B cell (primary cell): ENCODE results near the gene CORO2A. TPM values are rescaled to one million over a fixed set of nuclear protein-coding genes. Genes with fewer than 3 reads are reported as not detected.
A peak's percentile ranks its signal among the peaks of the same experiment; 100 is the strongest.
"Not testable (repeated sequence)": the region's sequence is repeated elsewhere in the genome, so short reads cannot be mapped to it uniquely, and the experiment has no call there.

Experiments used
- ATAC-seq: fragments of 200-7000 bp; cut with Tn5 transposase; one replicate; pipeline ENCODE4 v1.10.0; 2021; ENCODE audit warnings: low read depth, mild to moderate bottlenecking, moderate number of reproducible peaks, moderate library complexity
- CTCF ChIA-PET: fragments of 350-600 bp; sonication (Branson Sonifier 250); formaldehyde crosslinking; loops from one replicate; lab custom pipeline; 2021; ENCODE audit warnings: antibody characterized with exemption, inconsistent platforms; lab: Charles Lee
- POLR2A ChIA-PET: fragments of 350-600 bp; sonication (Branson Sonifier 250); formaldehyde crosslinking; loops from one replicate; lab custom pipeline; 2021; ENCODE audit warnings: antibody characterized with exemption; lab: Charles Lee
- DNase-seq: peaks from one replicate; pipeline ENCODE4 v3.0.0; 2013
- H2AFZ ChIP-seq: 2 replicates; pipeline ENCODE4 v1.6.1; 2012; ENCODE audit warnings: mild to moderate bottlenecking, low read depth, low read length; ENCODE audit not compliant: insufficient read depth, poor library complexity, severe bottlenecking
- H3K27ac ChIP-seq, 2 donors: 1 replicate in 1 of 2; 2 replicates in 1 of 2; pipeline ENCODE4 v1.5.1; 2012 to 2013; ENCODE audit warnings: low read length in 2 of 2, mild to moderate bottlenecking in 2 of 2, moderate library complexity in 1 of 2
- H3K27me3 ChIP-seq, 4 experiments: fragments of 200-600 bp in 1 of 4; sonication (generic) in 1 of 4; replicated peaks in 1 of 4; 1 replicate in 2 of 4; 2 replicates in 2 of 4; pipeline versions ENCODE4 v1.6.1 to v1.7.0; 2013 to 2016; ENCODE audit warnings: low read length in 3 of 4, mild to moderate bottlenecking in 2 of 4, mixed read lengths in 1 of 4, moderate library complexity in 1 of 4; ENCODE audit not compliant: insufficient read depth in 4 of 4, control insufficient read depth in 3 of 4; ENCODE audit errors: control extremely low read depth in 1 of 4
- H3K36me3 ChIP-seq, 2 experiments: replicated peaks in 1 of 2; 1 replicate in 1 of 2; 2 replicates in 1 of 2; pipeline versions ENCODE4 v1.6.1 to v1.7.1; 2013; ENCODE audit warnings: low read length in 1 of 2; ENCODE audit not compliant: insufficient read depth in 2 of 2, control insufficient read depth in 1 of 2; ENCODE audit errors: control extremely low read depth in 1 of 2, extremely low read depth in 1 of 2
- H3K4me1 ChIP-seq, 2 donors: fragments of 200-600 bp in 1 of 2; sonication (generic) in 1 of 2; 1 replicate in 1 of 2; 2 replicates in 1 of 2; pipeline versions ENCODE4 v1.5.1 to v1.6.1; 2013 to 2017; ENCODE audit warnings: low read length in 2 of 2; ENCODE audit not compliant: control insufficient read depth in 2 of 2, insufficient read depth in 2 of 2
- H3K4me2 ChIP-seq: replicated peaks from 2 replicates; pipeline ENCODE3; 2012; ENCODE audit warnings: mild to moderate bottlenecking, low read depth, low read length; ENCODE audit not compliant: poor library complexity, severe bottlenecking
- H3K4me3 ChIP-seq, 5 experiments: fragments of 200-600 bp in 1 of 5; sonication (generic) in 1 of 5; 1 replicate in 3 of 5; 2 replicates in 2 of 5; pipeline versions ENCODE4 v1.5.1 to v1.7.0; 2011 to 2016; ENCODE audit warnings: low read length in 4 of 5, mild to moderate bottlenecking in 4 of 5, low read depth in 2 of 5, control low read depth in 1 of 5, moderate library complexity in 1 of 5; ENCODE audit not compliant: insufficient read depth in 1 of 5; ENCODE audit errors: control extremely low read depth in 1 of 5, extremely low read depth in 1 of 5
- H3K79me2 ChIP-seq: fragments of 200-600 bp; sonication (generic); one replicate; pipeline ENCODE4 v1.6.0; 2016; ENCODE audit warnings: low read length; ENCODE audit not compliant: control insufficient read depth, insufficient read depth
- H3K9ac ChIP-seq: fragments of 200-600 bp; sonication (generic); 2 replicates; pipeline ENCODE4 v1.6.1; 2017; ENCODE audit warnings: mild to moderate bottlenecking, low read length, moderate library complexity
- H3K9me3 ChIP-seq, 3 donors: one replicate each; pipeline versions ENCODE4 v1.6.1 to v1.7.1; 2013; ENCODE audit warnings: low read length in 2 of 3; ENCODE audit not compliant: control insufficient read depth in 2 of 3, insufficient read depth in 1 of 3; ENCODE audit errors: control extremely low read depth in 1 of 3
- H4K20me1 ChIP-seq: 2 replicates; pipeline ENCODE4 v1.6.0; 2012; ENCODE audit warnings: mild to moderate bottlenecking, low read length; ENCODE audit not compliant: insufficient read depth, control insufficient read depth, poor library complexity, severe bottlenecking
- H3K27ac Mint-ChIP-seq: one replicate; pipeline ENCODE4 v1.8.0; 2021; ENCODE audit warnings: mixed read lengths
- H3K27me3 Mint-ChIP-seq: one replicate; pipeline ENCODE4 v1.8.0; 2021; ENCODE audit warnings: mixed read lengths
- H3K4me1 Mint-ChIP-seq: one replicate; pipeline ENCODE4 v1.8.0; 2021; ENCODE audit warnings: mixed read lengths
- H3K4me3 Mint-ChIP-seq: one replicate; pipeline ENCODE4 v1.8.0; 2021; ENCODE audit warnings: mixed read lengths
- H3K9me3 Mint-ChIP-seq: one replicate; pipeline ENCODE4 v1.8.0; 2022; ENCODE audit warnings: mixed read lengths; ENCODE audit not compliant: insufficient read depth
- CTCF ChIP-seq: fragments of 200-600 bp; IDR thresholded peaks from one replicate; pipeline ENCODE4 v1.8.0; 2022; ENCODE audit warnings: antibody characterized with exemption, mild to moderate bottlenecking
- EZH2 ChIP-seq: IDR thresholded peaks from 2 replicates; pipeline ENCODE4 v1.6.1; 2012; ENCODE audit warnings: borderline replicate concordance, low read depth, mild to moderate bottlenecking, moderate library complexity, low read length; ENCODE audit not compliant: insufficient read depth, poor library complexity, severe bottlenecking
- WGBS: methylation state at CpG from one replicate; pipeline ENCODE4 v1.1.5; 2013; ENCODE audit warnings: missing lambda C conversion rate; ENCODE audit not compliant: insufficient coverage; 5-methylcytosine and 5-hydroxymethylcytosine counted together
- intact Hi-C: fragments of 100-400 bp; cut with micrococcal nuclease; formaldehyde crosslinking; loops from one replicate; pipeline ENCODE4 v1.10.0; 2022
- polyA plus RNA-seq: library from polyadenylated mRNA; depleted of rRNA; stranded (reverse); fragments of >200 nt; gene quantifications from 2 replicates; pipeline ENCODE4 v1.2.3, GENCODE V29; 2012
- total RNA-seq, 2 donors: library from RNA; stranded (reverse); fragments of 120-200 nt in 1 of 2; gene quantifications; 1 replicate in 1 of 2; 2 replicates in 1 of 2; pipeline versions ENCODE4 v1.2.3 to v1.2.4, GENCODE V29; 2013 to 2022

CORO2A gene
- total and polyA plus RNA-seq, 2 donors (not counting 1 experiment from before 2014, with no cell fraction given) = 1.1 to 2.0 TPM

- TF ChIP-seq EZH2 (no peak), CTCF (peak; percentile 42)
- ChIA-PET POLR2A (interaction anchor here (0.6 to 4.6 kb wide), 10 partner anchors 9 to 486 kb away, joined by 3 to 24 read pairs (median 4); partner anchors contain the start of genes NANS and TBC1D2), CTCF (interaction anchor here (1.0 to 3.4 kb wide), 13 partner anchors 8 to 146 kb away, joined by 3 to 16 read pairs (median 5); partner anchors contain the start of gene TBC1D2)
- H3K9me3 ChIP-seq = no peaks in the 10 kb centered on the region
- WGBS = 33% methylated on average over 4 of the region's 5 CpGs
- H3K36me3 ChIP-seq = no peaks in the 10 kb centered on the region
- no peaks in the 10 kb centered on the region for H3K9me3 Mint-ChIP-seq
- peak overlapping the region; percentile 97 for H2AFZ ChIP-seq
- H3K79me2 ChIP-seq = peaks cover 11% of the 10 kb centered on the region
- ATAC-seq (peak; percentile 43), DNase-seq (peak; percentile 62)
- H3K4me1 ChIP-seq = peaks cover 28 to 33% of the 10 kb centered on the region in 2 donors
- no peaks in the 10 kb centered on the region for H4K20me1 ChIP-seq
- H3K27me3 ChIP-seq = no peaks in the 10 kb centered on the region
- H3K4me3 ChIP-seq = peak overlapping the region; percentile 47 to 91 (median 82)
- H3K27ac Mint-ChIP-seq = peak overlapping the region; percentile 95
- H3K9ac ChIP-seq = peak overlapping the region; percentile 83
- H3K27ac ChIP-seq = peak overlapping the region; percentile 69 to 78
- peak overlapping the region; percentile 88 for H3K4me3 Mint-ChIP-seq
- intact Hi-C loops = loop anchor here (1.0 to 5.0 kb wide), 4 partner anchors 10 to 139 kb away; partner anchors contain the start of gene TBC1D2
- peaks cover 45% of the 10 kb centered on the region for H3K4me1 Mint-ChIP-seq
- H3K4me2 ChIP-seq = peak overlapping the region; percentile 91
- no peaks in the 10 kb centered on the region for H3K27me3 Mint-ChIP-seq
Measured at GRCh38 chr9:98117984-98118639, 74.3 kb downstream of the CORO2A start.

DNA sequence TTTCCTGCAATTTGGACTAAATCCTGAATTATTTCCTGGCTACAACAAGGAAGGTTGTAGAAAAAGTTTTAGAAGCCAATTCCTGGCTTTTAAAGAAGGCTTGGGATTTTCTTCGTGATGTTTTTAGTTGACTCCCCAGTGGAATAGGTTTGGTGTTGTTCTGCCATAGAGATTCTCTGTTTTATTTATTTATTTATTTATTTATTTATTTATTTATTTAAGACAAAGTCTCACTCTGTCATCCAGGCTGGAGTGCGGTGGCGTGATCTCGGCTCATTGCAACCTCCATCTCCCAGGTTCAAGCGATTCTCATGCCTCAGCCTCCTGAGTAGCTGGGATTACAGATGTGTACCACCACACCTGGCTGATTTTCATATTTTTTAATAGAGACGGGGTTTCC is 75.3 kb downstream of the CORO2A start:
- not testable (repeated sequence) for H3K27ac Mint-ChIP-seq, H3K4me3 Mint-ChIP-seq, H2AFZ ChIP-seq, ATAC-seq, DNase-seq, H3K4me2 ChIP-seq, H3K9me3 ChIP-seq, H3K36me3 ChIP-seq, H3K9me3 Mint-ChIP-seq, H3K27me3 Mint-ChIP-seq, H3K27me3 ChIP-seq, H3K27ac ChIP-seq, H4K20me1 ChIP-seq, H3K4me3 ChIP-seq, H3K9ac ChIP-seq
- no CpG with 5 or more reads among the region's 6 CpGs for WGBS
- CTCF ChIA-PET = interaction anchor here (1.4 to 2.9 kb wide), 3 partner anchors 16 to 147 kb away, joined by 5 to 16 read pairs (median 16); partner anchors contain the start of gene TBC1D2
- H3K79me2 ChIP-seq = peaks cover 11% of the 10 kb centered on the region
- POLR2A ChIA-PET = interaction anchor here (2.2 to 4.6 kb wide), 2 partner anchors 8 to 61 kb away, joined by 6 to 24 read pairs; partner anchors contain the start of gene NANS
- peaks cover 28 to 33% of the 10 kb centered on the region in 2 donors for H3K4me1 ChIP-seq
- intact Hi-C loops = loop anchor here (5.0 kb wide), 1 partner anchor 140 kb away; the partner anchor contains the start of gene TBC1D2
- peaks cover 45% of the 10 kb centered on the region for H3K4me1 Mint-ChIP-seq
